ENCODE data around the gene THADA.
A peak's percentile ranks its signal among the peaks of the same experiment; 100 is the strongest.

The THADA gene

DNA sequence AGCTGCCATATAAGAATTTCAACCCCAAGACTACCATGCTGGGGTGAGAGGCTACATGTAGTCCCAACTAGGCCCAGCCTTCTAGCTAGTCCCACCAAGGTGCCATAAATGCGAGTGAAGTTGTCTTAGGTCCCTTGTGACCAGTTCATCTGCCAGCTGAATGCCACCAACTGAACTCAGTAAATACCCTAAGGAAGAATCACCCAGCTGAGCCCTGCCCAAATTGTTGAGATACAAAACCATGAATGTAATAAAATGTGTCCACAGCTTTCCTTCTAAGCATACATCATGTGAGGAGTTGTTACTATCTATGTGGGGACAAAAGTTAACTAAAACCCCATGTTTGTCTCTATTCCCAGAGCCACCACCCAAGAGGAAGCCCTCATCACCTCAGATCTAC lies 70.3 kb downstream of the THADA start:
- TF ChIP-seq, protein P1, sequence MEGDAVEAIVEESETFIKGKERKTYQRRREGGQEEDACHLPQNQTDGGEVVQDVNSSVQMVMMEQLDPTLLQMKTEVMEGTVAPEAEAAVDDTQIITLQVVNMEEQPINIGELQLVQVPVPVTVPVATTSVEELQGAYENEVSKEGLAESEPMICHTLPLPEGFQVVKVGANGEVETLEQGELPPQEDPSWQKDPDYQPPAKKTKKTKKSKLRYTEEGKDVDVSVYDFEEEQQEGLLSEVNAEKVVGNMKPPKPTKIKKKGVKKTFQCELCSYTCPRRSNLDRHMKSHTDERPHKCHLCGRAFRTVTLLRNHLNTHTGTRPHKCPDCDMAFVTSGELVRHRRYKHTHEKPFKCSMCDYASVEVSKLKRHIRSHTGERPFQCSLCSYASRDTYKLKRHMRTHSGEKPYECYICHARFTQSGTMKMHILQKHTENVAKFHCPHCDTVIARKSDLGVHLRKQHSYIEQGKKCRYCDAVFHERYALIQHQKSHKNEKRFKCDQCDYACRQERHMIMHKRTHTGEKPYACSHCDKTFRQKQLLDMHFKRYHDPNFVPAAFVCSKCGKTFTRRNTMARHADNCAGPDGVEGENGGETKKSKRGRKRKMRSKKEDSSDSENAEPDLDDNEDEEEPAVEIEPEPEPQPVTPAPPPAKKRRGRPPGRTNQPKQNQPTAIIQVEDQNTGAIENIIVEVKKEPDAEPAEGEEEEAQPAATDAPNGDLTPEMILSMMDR (IDR thresholded peaks at IDR 0.05; ENCODE audit: insufficient read depth, low read depth, low read length, missing control alignments), result no peak
- H3K4me3 ChIP-seq (ENCODE audit: low read depth, low read length), result no peak overlapping the region
- no peak for DNase-seq (ENCODE audit: low read depth)

DNA sequence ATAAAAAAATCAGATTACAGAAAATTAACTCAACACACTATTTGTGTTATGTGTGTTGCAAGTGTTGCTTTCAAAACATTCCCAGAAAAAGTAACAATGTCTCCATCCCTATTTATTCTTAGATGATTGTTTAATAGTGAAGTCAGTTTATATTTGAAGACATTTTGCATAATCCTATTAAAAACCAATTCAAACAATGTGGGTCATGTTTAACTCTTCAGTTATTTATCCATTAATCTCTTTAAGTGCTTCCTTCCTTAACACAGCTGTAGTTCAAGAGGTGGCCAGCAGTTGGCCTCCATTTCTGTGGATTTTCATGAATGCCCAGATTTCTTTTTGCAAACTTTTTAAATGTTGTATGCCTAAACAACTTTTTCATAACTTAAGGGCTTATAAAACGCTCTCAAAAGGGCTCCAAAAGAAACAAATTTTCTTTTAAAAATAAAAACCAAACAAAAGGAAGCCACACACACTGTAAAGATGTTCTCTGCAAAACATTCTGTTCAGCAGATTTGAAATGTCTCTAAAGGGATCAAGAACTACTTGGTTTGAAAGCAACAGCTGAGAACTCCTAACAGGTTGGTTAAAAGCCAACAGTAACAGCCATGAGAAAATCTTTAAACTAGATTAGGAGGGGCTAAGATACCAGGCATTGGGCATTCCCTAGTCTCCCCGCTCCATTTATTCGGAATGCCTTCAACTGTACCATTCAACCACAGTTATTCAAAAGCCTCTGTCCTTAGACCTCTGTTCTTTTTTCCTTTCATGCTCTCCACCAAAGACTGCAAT lies 71.5 kb downstream of the THADA start:
- no peak for DNase-seq (ENCODE audit: low read depth)
- TF ChIP-seq, protein P1 (IDR thresholded peaks at IDR 0.05; ENCODE audit: insufficient read depth, low read depth, low read length, missing control alignments), result peak; percentile 20
- H3K4me3 ChIP-seq (ENCODE audit: low read depth, low read length), result no peak overlapping the region

DNA sequence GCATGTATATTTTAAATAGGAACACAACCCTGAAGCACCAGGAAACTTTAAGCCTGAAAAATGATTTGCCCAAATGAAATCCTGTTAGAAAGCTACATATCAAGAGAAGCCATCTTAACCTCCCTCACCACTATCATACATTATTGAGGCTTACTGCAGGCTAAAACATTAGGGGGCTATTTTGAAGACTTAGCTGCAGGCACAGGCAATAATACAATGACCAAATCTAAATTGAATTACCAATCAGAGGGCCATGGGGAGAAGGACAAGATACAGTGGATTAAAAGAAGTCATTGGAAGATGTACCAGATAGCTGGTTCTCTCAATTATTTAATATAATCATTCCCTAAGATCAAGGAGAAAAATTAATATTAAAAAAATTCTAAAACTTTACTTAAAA lies 73.7 kb downstream of the THADA start:
- DNase-seq (ENCODE audit: low read depth), result no peak
- no peak overlapping the region for H3K4me3 ChIP-seq (ENCODE audit: low read depth, low read length)
- TF ChIP-seq, protein P1 (IDR thresholded peaks at IDR 0.05; ENCODE audit: insufficient read depth, low read depth, low read length, missing control alignments), result no peak

DNA sequence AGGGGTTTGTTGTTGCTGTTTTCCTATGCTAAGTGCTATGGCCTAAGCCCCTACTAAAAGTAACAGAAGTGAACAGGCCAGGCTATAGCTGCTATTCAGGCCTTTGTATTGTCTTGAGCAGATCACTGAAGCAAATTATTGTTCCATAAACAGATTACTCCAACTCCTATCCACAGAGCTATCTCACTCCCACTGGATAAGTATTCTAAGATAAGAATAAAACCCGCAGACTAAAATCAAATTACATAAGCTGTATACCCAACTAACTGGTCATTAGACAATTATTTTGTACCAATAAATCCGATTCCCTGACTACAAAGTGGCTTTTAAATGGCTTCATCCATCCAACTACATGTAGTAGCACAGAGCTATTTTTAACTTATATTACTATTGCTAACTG lies 74.3 kb downstream of the THADA start:
- TF ChIP-seq, protein P1 (IDR thresholded peaks at IDR 0.05; ENCODE audit: insufficient read depth, low read depth, low read length, missing control alignments), result no peak
- H3K4me3 ChIP-seq (ENCODE audit: low read depth, low read length), result no peak overlapping the region

DNA sequence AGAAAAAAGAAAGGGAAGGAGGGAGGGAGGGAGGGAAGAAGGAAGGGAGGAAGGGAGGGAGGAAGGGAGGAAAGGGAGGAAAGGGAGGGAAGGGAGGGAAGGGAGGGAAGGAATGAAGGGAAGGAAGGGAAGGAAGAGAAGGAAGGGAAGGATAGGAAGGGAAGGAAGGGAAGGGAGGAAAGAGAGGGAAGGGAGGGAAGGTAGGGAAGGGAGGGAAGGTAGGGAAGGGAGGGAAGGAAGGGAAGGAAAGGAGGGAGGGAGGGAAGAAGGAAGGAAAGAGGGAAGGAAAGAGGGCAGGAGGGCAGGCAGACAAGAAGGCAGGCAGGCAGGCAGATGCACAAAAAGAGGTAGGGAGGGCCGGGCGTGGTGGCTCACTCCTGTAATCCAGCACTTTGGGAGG lies 74.9 kb downstream of the THADA start:
- no peak for DNase-seq (ENCODE audit: low read depth)
- TF ChIP-seq, protein P1 (IDR thresholded peaks at IDR 0.05; ENCODE audit: insufficient read depth, low read depth, low read length, missing control alignments), result no peak

More for the DNA sequence above, 74.3 kb downstream of the THADA start:
- DNase-seq (ENCODE audit: low read depth), result no peak

DNA sequence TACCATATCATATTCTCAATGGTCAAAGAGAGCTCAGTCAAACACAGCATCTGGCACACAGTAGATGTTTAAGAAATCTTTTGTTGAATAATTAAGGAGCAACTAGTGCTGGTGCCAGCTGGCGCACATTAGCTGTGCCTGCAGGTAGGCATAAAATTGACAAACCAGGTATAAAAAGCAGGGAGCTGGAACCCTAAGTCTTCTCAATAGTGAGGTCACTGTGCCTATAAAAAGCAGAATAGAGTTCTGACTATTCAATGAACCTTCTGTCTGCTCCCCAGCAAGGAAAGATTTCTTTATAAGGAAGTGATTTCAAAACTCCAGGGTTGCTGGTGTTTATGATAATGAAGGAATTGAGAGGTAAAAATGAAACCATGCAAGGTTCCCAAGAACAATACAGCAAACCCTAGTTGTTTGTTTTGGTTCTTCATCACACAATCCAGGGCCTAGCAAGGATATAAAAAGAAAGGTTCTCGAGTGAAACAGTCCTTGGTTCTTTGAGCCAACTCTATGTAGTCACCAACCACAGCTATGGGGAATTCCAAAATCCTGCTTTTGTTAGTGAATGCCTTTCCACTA lies 76.1 kb downstream of the THADA start:
- peak; percentile 9 for DNase-seq (ENCODE audit: low read depth)
- no peak overlapping the region for H3K4me3 ChIP-seq (ENCODE audit: low read depth, low read length)

More for the DNA sequence above, 74.9 kb downstream of the THADA start:
- H3K4me3 ChIP-seq (ENCODE audit: low read depth, low read length), result no peak overlapping the region

More for the DNA sequence above, 76.1 kb downstream of the THADA start:
- TF ChIP-seq, protein P1 (IDR thresholded peaks at IDR 0.05; ENCODE audit: insufficient read depth, low read depth, low read length, missing control alignments), result no peak

Data from GM12865 (cell line).